H1 (cell line): ENCODE results near the gene SLC25A42. TPM values are rescaled to one million over a fixed set of nuclear protein-coding genes. Genes with fewer than 3 reads are reported as not detected.

Source experiments
- CTCF ChIA-PET: fragments of 300-600 bp; sonication (Branson Sonifier 250); formaldehyde crosslinking; loops from one replicate; lab custom pipeline; 2021; ENCODE audit not compliant: partially characterized antibody; lab: Charles Lee
- POLR2A ChIA-PET: fragments of 300-600 bp; sonication (Branson Sonifier 250); formaldehyde crosslinking; loops from one replicate; lab custom pipeline; 2021; ENCODE audit warnings: inconsistent platforms; ENCODE audit not compliant: partially characterized antibody; lab: Charles Lee
- DNase-seq, 2 experiments: peaks; one replicate each; pipeline versions ENCODE4 v3.0.0 to v3.0.0-alpha.2; 2010 to 2022; ENCODE audit warnings: low spot score in 2 of 2, low read depth in 1 of 2, mixed read lengths in 1 of 2
- FAIRE-seq: peaks from 2 replicates; lab custom pipeline; 2011; peaks lifted over from hg19 to GRCh38; lab: Jason Lieb, UNC
- H2AFZ ChIP-seq: 2 replicates; pipeline ENCODE4 v1.8.1; 2012; ENCODE audit warnings: low read length, inconsistent platforms
- H2AK5ac ChIP-seq: 2 replicates; pipeline ENCODE4 v1.6.1; 2013; ENCODE audit warnings: low read depth, low read length
- H2BK120ac ChIP-seq: replicated peaks from 2 replicates; pipeline ENCODE3; 2013; ENCODE audit warnings: low read depth, low read length, inconsistent platforms
- H2BK12ac ChIP-seq: 2 replicates; pipeline ENCODE4 v1.6.1; 2013; ENCODE audit warnings: low read depth, low read length
- H2BK15ac ChIP-seq: 2 replicates; pipeline ENCODE4 v1.6.1; 2013; ENCODE audit warnings: low read length
- H2BK20ac ChIP-seq: 2 replicates; pipeline ENCODE4 v1.6.1; 2013; ENCODE audit warnings: low read length
- H2BK5ac ChIP-seq: 2 replicates; pipeline ENCODE4 v1.6.1; 2013; ENCODE audit warnings: low read depth, low read length
- H3K14ac ChIP-seq: 2 replicates; pipeline ENCODE4 v1.6.1; 2013; ENCODE audit warnings: inconsistent platforms; ENCODE audit not compliant: insufficient read length
- H3K18ac ChIP-seq: 2 replicates; pipeline ENCODE4 v1.6.1; 2013; ENCODE audit warnings: low read length; ENCODE audit errors: extremely low read depth
- H3K23ac ChIP-seq: 2 replicates; pipeline ENCODE4 v1.6.1; 2013; ENCODE audit warnings: inconsistent platforms; ENCODE audit not compliant: insufficient read length
- H3K23me2 ChIP-seq: 2 replicates; pipeline ENCODE4 v1.6.1; 2013; ENCODE audit warnings: low read depth, low read length
- H3K27ac ChIP-seq: 2 replicates; pipeline ENCODE4 v1.6.1; 2011; ENCODE audit warnings: low read depth, low read length, inconsistent platforms
- H3K27me3 ChIP-seq, 4 experiments: replicated peaks in 1 of 4; 1 replicate in 1 of 4; 2 replicates in 3 of 4; pipeline versions ENCODE4 v1.6.1 to v1.8.1; 2011 to 2013; ENCODE audit warnings: low read length in 3 of 4, mild to moderate bottlenecking in 3 of 4, inconsistent platforms in 2 of 4, mixed read lengths in 2 of 4, moderate library complexity in 1 of 4; ENCODE audit not compliant: control insufficient read depth in 3 of 4, insufficient read depth in 3 of 4; ENCODE audit errors: extremely low read depth in 1 of 4
- H3K36me3 ChIP-seq, 4 experiments: 2 replicates each; pipeline versions ENCODE4 v1.6.1 to v1.8.1; 2011 to 2013; ENCODE audit warnings: mild to moderate bottlenecking in 4 of 4, low read length in 3 of 4, moderate library complexity in 2 of 4, control low read depth in 1 of 4, inconsistent platforms in 1 of 4; ENCODE audit not compliant: insufficient read depth in 4 of 4, control insufficient read depth in 2 of 4
- H3K4ac ChIP-seq: replicated peaks from 2 replicates; pipeline ENCODE3; 2013; ENCODE audit warnings: low read length, low read depth, mixed read lengths, inconsistent platforms; ENCODE audit not compliant: insufficient read length
- H3K4me1 ChIP-seq, 4 experiments: replicated peaks in 1 of 4; 1 replicate in 1 of 4; 2 replicates in 3 of 4; pipeline versions ENCODE4 v1.6.1 to v1.8.1; 2011 to 2013; ENCODE audit warnings: low read length in 3 of 4, inconsistent platforms in 2 of 4, mixed read lengths in 1 of 4; ENCODE audit not compliant: insufficient read depth in 4 of 4, control insufficient read depth in 3 of 4
- H3K4me2 ChIP-seq, 2 experiments: 2 replicates each; pipeline versions ENCODE4 v1.6.1 to v1.8.1; 2011 to 2013; ENCODE audit warnings: low read depth in 2 of 2, low read length in 2 of 2, control low read depth in 1 of 2, inconsistent platforms in 1 of 2, mild to moderate bottlenecking in 1 of 2; ENCODE audit not compliant: insufficient read depth in 1 of 2
- H3K4me3 ChIP-seq, 4 experiments: fragments of 200-600, 300-600 bp in 1 of 4; sonication (generic), shearing (Covaris generic), sonication (Bioruptor Twin) in 1 of 4; 2 replicates each; pipeline versions ENCODE4 v1.5.1 to v1.8.1; 2011 to 2016; ENCODE audit warnings: low read length in 4 of 4, low read depth in 3 of 4, control low read depth in 2 of 4, inconsistent platforms in 2 of 4, mild to moderate bottlenecking in 2 of 4, mixed read lengths in 1 of 4, moderate library complexity in 1 of 4; ENCODE audit not compliant: insufficient read depth in 2 of 4; ENCODE audit errors: extremely low read depth in 1 of 4
- H3K56ac ChIP-seq: replicated peaks from 2 replicates; pipeline ENCODE3; 2013; ENCODE audit warnings: low read depth, mild to moderate bottlenecking, mixed read lengths, low read length, inconsistent platforms; ENCODE audit not compliant: insufficient read length
- H3K79me1 ChIP-seq: 2 replicates; pipeline ENCODE4 v1.6.1; 2013; ENCODE audit warnings: low read depth, low read length, control low read depth
- H3K79me2 ChIP-seq, 2 experiments: 2 replicates each; pipeline versions ENCODE4 v1.6.1 to v1.8.1; 2012 to 2013; ENCODE audit warnings: low read length in 2 of 2, mild to moderate bottlenecking in 2 of 2, inconsistent platforms in 1 of 2; ENCODE audit not compliant: insufficient read depth in 2 of 2, control insufficient read depth in 1 of 2
- H3K9ac ChIP-seq, 4 experiments: replicated peaks in 1 of 4; 1 replicate in 1 of 4; 2 replicates in 3 of 4; pipeline versions ENCODE4 v1.6.1 to v1.8.1; 2011 to 2013; ENCODE audit warnings: low read depth in 3 of 4, low read length in 3 of 4, control low read depth in 2 of 4, mild to moderate bottlenecking in 2 of 4, moderate library complexity in 2 of 4, inconsistent platforms in 1 of 4; ENCODE audit errors: extremely low read depth in 1 of 4
- H3K9me3 ChIP-seq, 2 experiments: 2 replicates each; pipeline versions ENCODE4 v1.6.1 to v1.8.1; 2012 to 2013; ENCODE audit warnings: mild to moderate bottlenecking in 2 of 2, moderate library complexity in 2 of 2, control low read depth in 1 of 2, inconsistent platforms in 1 of 2, low read depth in 1 of 2, low read length in 1 of 2, mixed read lengths in 1 of 2; ENCODE audit not compliant: insufficient read depth in 2 of 2
- H4K20me1 ChIP-seq, 2 experiments: replicated peaks in 1 of 2; 2 replicates each; pipeline versions ENCODE3 to v1.8.1; 2011 to 2013; ENCODE audit warnings: inconsistent platforms in 2 of 2, low read length in 2 of 2, mild to moderate bottlenecking in 1 of 2; ENCODE audit not compliant: insufficient read depth in 2 of 2, control insufficient read depth in 1 of 2
- H4K5ac ChIP-seq: 2 replicates; pipeline ENCODE4 v1.6.1; 2013; ENCODE audit warnings: low read length, low read depth, mixed read lengths, inconsistent platforms; ENCODE audit not compliant: insufficient read length
- H4K8ac ChIP-seq: 2 replicates; pipeline ENCODE4 v1.8.0; 2013; ENCODE audit warnings: mild to moderate bottlenecking, moderate library complexity, low read length, inconsistent platforms; ENCODE audit not compliant: insufficient read depth; ENCODE audit errors: extremely low read depth
- H4K91ac ChIP-seq: replicated peaks from 2 replicates; pipeline ENCODE3; 2013; ENCODE audit warnings: low read length, mixed read lengths, inconsistent platforms; ENCODE audit not compliant: insufficient read length
- ASH2L ChIP-seq: fragments of 200-600, 300-600 bp; sonication (generic); IDR thresholded peaks from one replicate; pipeline ENCODE4 v1.7.1; 2017; ENCODE audit warnings: low read length
- RBBP5 ChIP-seq: IDR thresholded peaks from 2 replicates; pipeline ENCODE4 v1.7.1; 2012; ENCODE audit warnings: low read depth, mild to moderate bottlenecking, inconsistent platforms, low read length, moderate library complexity, borderline replicate concordance
- TEAD4 ChIP-seq: IDR thresholded peaks from 2 replicates; pipeline ENCODE4 v1.6.1; 2012; ENCODE audit warnings: low read depth, low read length, inconsistent platforms, mixed read lengths
- WGBS, 2 experiments: shearing (Covaris generic) in 1 of 2; methylation state at CpG; one replicate each; pipeline versions ENCODE4 v1.1.6 to v1.1.7; 2013 to 2015; ENCODE audit warnings: low lambda C conversion rate in 2 of 2, mixed read lengths in 2 of 2, inconsistent platforms in 1 of 2, low coverage in 1 of 2, missing lambda C conversion rate in 1 of 2; ENCODE audit not compliant: insufficient replicate concordance in 2 of 2, insufficient coverage in 1 of 2, insufficient read length in 1 of 2; ENCODE audit errors: extremely low coverage in 1 of 2, missing lambda C conversion rate in 1 of 2; 5-methylcytosine and 5-hydroxymethylcytosine counted together
- polyA plus RNA-seq, 7 experiments: library from polyadenylated mRNA; depleted of rRNA in 3 of 7; stranded (reverse) in 5 of 7; unstranded in 2 of 7; fragments of >200 nt in 5 of 7; fragments of 200-250 nt in 2 of 7; gene quantifications; 1 replicate in 5 of 7; 2 replicates in 1 of 7; 4 replicates in 1 of 7; pipeline versions ENCODE4 v1.2.1 to v1.2.3, GENCODE V29; 2011 to 2013; ENCODE audit warnings: missing spikeins in 2 of 7, mixed read lengths in 2 of 7
- total RNA-seq: library from RNA; stranded (reverse); fragmentation: NEBNext Ultra II Directional; extraction: Animal tissue kit (Norgen Biotek cat#: 25700); gene quantifications from 2 replicates; pipeline ENCODE4 v1.2.1, GENCODE V29; 2021

Gene SLC25A42
- total and polyA plus RNA-seq, 2 of the 8 experiments (the other 6 are each of a cell fraction or from before 2014, with no cell fraction given) = 5.9 to 6.2 TPM

DNA sequence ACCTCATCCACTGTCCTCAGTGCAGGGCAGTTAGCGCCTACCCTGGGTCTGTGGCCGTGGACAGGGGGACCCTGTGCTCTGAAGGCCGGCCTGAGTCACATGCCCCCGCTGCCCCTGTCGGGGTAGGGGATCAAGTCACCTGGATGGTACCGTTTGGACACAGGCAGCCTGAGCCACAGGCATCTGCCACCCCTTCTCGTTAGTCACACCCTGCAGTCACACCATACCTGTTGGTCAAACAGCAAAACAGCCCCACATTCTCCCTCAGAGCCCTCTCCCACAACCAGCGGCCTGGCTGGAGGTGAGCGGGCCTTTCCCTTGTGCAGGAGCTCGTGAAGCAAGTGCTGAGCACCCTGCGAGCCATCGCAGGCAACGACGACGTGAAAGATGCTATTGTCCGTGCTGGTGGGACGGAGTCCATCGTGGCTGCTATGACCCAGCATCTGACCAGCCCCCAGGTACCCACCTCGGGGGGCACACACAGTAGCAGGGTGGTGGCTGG is 8.8 kb upstream of the SLC25A42 start:
- Histone ChIP-seq H3K4me1 (no peaks in the 10 kb centered on the region), H3K9me3 (no peaks in the 10 kb centered on the region), H4K5ac (no peak overlapping the region), H3K27me3 (no peaks in the 10 kb centered on the region; a peak in 2 of 7 replicates), H3K4me3 (no peak overlapping the region), H2AFZ (no peak overlapping the region), H2AK5ac (no peak overlapping the region), H3K23ac (no peak overlapping the region), H2BK12ac (no peak overlapping the region), H4K91ac (no peak overlapping the region), H3K79me1 (peaks cover 4% of the 10 kb centered on the region; the same call in 1 of the 2 replicates), H3K23me2 (no peaks in the 10 kb centered on the region), H3K4ac (no peak overlapping the region), H2BK15ac (no peak overlapping the region), H3K27ac (no peak overlapping the region), H3K36me3 (peaks cover 24 to 50% (median 43%) of the 10 kb centered on the region in 4 experiments), H2BK5ac (no peak overlapping the region), H3K4me2 (no peak overlapping the region), H4K20me1 (peaks cover 17 to 32% of the 10 kb centered on the region in 2 experiments), H3K14ac (no peak overlapping the region), H3K9ac (no peak overlapping the region), H3K56ac (no peak overlapping the region), H3K18ac (no peak overlapping the region), H4K8ac (no peak overlapping the region), H3K79me2 (no peaks in the 10 kb centered on the region), H2BK120ac (no peak overlapping the region), H2BK20ac (no peak overlapping the region)
- ChIA-PET POLR2A (interaction anchor here (1.3 kb wide), 1 partner anchor 8 kb away, joined by 4 read pairs; the partner anchor contains the start of gene SLC25A42), CTCF (interaction anchor here (0.9 to 6.8 kb wide), 12 partner anchors 12 to 175 kb away, joined by 3 to 58 read pairs (median 14); no protein-coding TSS in a partner anchor)
- WGBS, 2 experiments = 90% methylated on average over 17 of the region's 19 CpGs; no CpG with 5 or more reads in 1 of the 2 experiments
- DNase-seq = no peak
- TF ChIP-seq RBBP5 = no peak
- no peak for TF ChIP-seq ASH2L
- no peak for TF ChIP-seq TEAD4
- FAIRE-seq = no peak
